DOHH2 (cell line): ENCODE results near the gene KRTDAP.

ENCODE experiments used
- EZH2phosphoT487 ChIP-seq: fragments of 200-600 bp; sonication (generic); IDR thresholded peaks from 2 replicates; pipeline ENCODE4 v1.6.1; 2017; ENCODE audit warnings: borderline replicate concordance, mild to moderate bottlenecking, antibody characterized with exemption, low read length, moderate library complexity, mixed read lengths
- TF ChIP-seq, protein P1 (sequence below): fragments of 200-600 bp; sonication (generic); IDR thresholded peaks from one replicate; pipeline ENCODE4 v1.5.1; 2014; ENCODE audit warnings: antibody characterized with exemption, mild to moderate bottlenecking, low read depth, low read length; ENCODE audit not compliant: poor library complexity, severe bottlenecking

GRCh38 chr19:35501684-35502083 lies 11.4 kb upstream of the KRTDAP start:
- TF ChIP-seq, protein P1, sequence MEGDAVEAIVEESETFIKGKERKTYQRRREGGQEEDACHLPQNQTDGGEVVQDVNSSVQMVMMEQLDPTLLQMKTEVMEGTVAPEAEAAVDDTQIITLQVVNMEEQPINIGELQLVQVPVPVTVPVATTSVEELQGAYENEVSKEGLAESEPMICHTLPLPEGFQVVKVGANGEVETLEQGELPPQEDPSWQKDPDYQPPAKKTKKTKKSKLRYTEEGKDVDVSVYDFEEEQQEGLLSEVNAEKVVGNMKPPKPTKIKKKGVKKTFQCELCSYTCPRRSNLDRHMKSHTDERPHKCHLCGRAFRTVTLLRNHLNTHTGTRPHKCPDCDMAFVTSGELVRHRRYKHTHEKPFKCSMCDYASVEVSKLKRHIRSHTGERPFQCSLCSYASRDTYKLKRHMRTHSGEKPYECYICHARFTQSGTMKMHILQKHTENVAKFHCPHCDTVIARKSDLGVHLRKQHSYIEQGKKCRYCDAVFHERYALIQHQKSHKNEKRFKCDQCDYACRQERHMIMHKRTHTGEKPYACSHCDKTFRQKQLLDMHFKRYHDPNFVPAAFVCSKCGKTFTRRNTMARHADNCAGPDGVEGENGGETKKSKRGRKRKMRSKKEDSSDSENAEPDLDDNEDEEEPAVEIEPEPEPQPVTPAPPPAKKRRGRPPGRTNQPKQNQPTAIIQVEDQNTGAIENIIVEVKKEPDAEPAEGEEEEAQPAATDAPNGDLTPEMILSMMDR = no peak
- TF ChIP-seq EZH2phosphoT487 = no peak
